ENCODE measurements around the gene SULT6B1.

SULT6B1 gene

DNA sequence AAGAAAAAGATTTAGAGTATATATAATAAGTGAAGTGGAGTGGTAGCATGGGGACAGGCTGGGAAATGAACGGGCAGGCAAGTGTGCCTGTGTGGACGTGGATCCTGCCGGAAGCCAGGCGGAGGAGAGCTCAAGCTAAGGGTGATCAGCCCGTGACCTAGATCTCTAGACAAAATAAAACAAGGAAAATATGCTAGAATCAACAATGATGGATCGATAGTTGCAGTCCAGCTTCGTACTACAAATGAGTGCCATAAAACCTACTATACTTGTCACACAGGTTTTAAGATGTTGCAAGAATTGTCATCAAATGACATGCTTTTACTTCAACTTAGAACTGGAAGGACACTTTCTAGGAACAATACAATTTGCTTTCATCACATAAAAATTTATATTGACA is 40.1 kb downstream of the SULT6B1 start:
- no peak for DNase-seq (ENCODE audit: low spot score)

DNA sequence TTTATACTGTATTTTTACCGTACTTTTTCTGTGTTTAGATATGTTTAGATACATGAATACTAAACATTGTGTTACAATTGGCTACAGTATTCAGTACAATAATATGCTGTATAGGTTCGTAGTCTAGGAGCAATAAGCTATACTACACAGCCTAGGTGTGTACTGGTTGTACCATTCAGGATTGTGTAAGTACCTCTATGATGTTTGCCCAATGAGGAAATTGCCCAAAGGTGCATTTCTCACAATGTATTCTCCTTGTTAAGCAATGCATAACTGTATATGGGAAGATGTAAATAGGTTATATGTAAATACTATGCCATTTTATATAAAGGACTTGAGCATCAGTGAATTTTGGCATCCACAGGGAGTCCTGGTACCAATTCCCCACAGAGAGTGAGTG is 42.4 kb downstream of the SULT6B1 start:
- no peak for DNase-seq (ENCODE audit: low spot score)

DNA sequence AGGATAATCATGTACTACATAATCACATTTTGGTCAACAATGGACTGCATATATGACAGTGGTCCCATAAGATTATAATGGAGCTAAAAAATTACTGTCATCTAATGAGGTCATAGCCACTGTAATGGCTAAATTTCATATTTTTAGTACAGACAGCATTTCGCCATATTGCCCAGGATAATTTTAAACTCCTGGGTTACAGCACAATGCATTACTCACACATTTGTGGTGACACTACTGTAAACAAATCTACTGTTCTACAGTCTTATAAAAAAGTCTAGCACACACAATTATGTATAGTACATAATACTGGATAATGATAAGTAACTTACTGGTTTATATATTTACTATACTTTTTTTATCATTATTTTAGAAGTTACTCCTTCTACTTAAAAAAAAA is 44.5 kb downstream of the SULT6B1 start:
- DNase-seq (ENCODE audit: low spot score): no peak

DNA sequence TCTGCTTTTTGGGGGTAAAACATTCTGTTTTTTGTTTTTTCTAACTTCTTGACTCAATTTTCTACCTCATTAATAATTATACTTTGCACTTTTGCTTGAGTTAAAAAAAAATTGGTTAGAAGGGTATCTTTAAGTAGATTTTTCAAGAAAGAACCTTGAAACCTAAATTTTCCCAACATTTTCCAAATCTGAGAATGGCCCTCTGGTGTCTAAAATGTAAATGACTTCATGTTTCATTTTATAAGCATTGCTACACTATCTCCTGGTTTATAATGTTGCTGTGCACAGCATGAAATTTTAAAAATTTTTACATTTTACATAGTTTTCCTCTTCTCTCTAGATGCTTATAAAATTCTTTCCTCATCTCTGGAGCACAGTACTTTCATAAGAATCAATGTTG is 45.9 kb downstream of the SULT6B1 start:
- DNase-seq (ENCODE audit: low spot score): no peak

DNA sequence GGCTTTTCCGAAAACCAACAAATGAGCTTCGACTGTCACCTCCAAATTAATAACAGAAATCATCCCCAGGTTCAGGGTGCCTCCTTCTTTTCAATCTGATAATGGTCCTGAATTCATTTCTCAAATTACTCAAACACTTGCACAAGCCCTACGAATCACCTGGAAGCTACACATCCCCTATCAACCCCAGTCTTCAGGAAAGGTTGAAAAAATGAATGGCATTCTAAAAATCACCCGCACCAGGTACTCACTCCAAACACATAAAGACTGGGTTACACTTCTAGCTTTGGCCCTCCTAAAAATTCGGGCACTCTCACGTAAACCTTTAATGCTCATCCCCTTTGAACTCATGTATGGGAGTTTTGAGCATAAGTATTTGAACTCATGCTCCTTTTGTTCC is 55.6 kb downstream of the SULT6B1 start:
- no peak for DNase-seq (ENCODE audit: low spot score)

DNA sequence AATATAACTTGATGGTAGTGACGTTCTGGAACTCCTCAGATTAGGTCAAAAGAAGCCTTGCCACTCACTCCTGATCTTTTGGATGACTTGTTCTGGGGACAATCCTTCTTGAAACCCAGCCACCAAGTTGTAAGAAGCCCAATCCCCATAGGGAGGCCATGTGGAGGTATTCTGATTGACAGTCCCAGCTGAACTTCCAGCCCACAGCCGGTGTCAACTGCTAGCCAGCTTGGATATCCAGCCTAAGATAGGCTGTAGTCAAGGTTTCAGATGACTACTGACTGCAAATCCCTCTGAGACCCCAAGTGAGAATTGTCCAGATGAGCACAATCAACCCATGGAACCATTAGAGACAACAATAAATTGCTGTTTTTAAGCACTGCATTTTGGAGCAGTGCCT is 63.1 kb downstream of the SULT6B1 start:
- no peak for DNase-seq (ENCODE audit: low spot score)

DNA sequence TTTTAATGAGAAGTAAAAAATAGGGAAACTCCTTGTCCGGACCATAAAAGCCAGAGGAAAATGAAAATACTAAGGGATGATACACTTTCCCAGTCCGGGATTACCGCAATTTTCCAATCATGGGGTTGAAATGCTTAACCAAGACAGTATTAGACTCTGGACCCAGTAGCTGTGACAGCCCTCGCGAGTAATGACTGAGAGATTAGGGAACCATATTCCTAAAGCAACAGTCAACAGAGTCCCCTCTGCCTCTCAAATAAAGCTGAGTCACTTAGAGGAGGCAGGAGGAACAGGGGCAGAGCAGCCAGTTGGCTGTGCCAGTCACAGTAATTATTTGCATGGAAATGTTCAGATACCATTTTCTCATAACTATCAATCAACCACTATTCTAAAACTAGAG is 69.3 kb downstream of the SULT6B1 start:
- no peak for DNase-seq (ENCODE audit: low spot score)

Measured in putamen (tissue), 1 donor.